Ovary (tissue), 9 donors: Measurements from ENCODE around the gene MTMR2. TPM values are rescaled to one million over a fixed set of nuclear protein-coding genes. Genes with fewer than 3 reads are reported as not detected.

Source experiments
- DNase-seq, 5 donors: peaks; one replicate each; pipeline ENCODE4 v3.0.0-alpha.2; 2019 to 2020
- H3K27ac ChIP-seq, 2 donors: fragments of 200-600 bp; one replicate each; pipeline versions ENCODE4 v1.5.1 to v1.8.0; 2019 to 2022
- H3K27me3 ChIP-seq: fragments of 200-600 bp; one replicate; pipeline ENCODE4 v1.8.0; 2022
- H3K36me3 ChIP-seq: fragments of 200-600 bp; sonication (generic); one replicate; pipeline ENCODE4 v1.5.1; 2019
- H3K4me1 ChIP-seq: one replicate; pipeline ENCODE4 v1.8.1; 2013; ENCODE audit warnings: mild to moderate bottlenecking, moderate library complexity; ENCODE audit not compliant: insufficient read depth
- H3K4me3 ChIP-seq: fragments of 200-600 bp; sonication (generic); one replicate; pipeline ENCODE4 v1.5.1; 2017
- H3K9me3 ChIP-seq, 2 donors: fragments of 200-600 bp in 1 of 2; sonication (generic) in 1 of 2; one replicate each; pipeline versions ENCODE4 v1.5.1 to v1.8.1; 2013 to 2019; ENCODE audit warnings: mild to moderate bottlenecking in 1 of 2, moderate library complexity in 1 of 2
- CTCF ChIP-seq, 3 donors: fragments of 450-650 bp in 2 of 3; fragments of 200-600 bp in 1 of 3; IDR thresholded peaks; one replicate each; pipeline versions ENCODE4 v1.5.1 to v1.8.0; 2016 to 2022; ENCODE audit warnings: antibody characterized with exemption in 3 of 3, mild to moderate bottlenecking in 1 of 3
- EP300 ChIP-seq: sonication (generic); formaldehyde crosslinking; IDR thresholded peaks from one replicate; pipeline ENCODE4 v1.6.1; 2017; ENCODE audit warnings: antibody characterized with exemption
- POLR2A ChIP-seq: fragments of 450-650 bp; IDR thresholded peaks from one replicate; pipeline ENCODE4 v1.6.1; 2017; ENCODE audit warnings: antibody characterized with exemption, mild to moderate bottlenecking, moderate library complexity
- WGBS, 3 donors: extraction: QIAGEN DNeasy Blood & Tissue Kit in 1 of 3; methylation state at CpG; one replicate each; pipeline versions ENCODE4 v1.1.5 to v1.1.7; 2013 to 2017; 5-methylcytosine and 5-hydroxymethylcytosine counted together
- intact Hi-C, 4 donors: fragments of 100-400 bp; cut with DNase I; formaldehyde crosslinking; loops; one replicate each; pipeline versions ENCODE4 v1.11.0 to v1.15.1; 2022 to 2023
- polyA plus RNA-seq, 2 donors: library from polyadenylated mRNA; stranded (reverse); fragments of 200-250 nt in 1 of 2; fragments of 350-450 nt in 1 of 2; fragmentation: Illumina TruSeq in 1 of 2; extraction: RNeasy Lipid Tissue Mini Kit (QIAGEN cat#74804) in 1 of 2; gene quantifications; one replicate each; pipeline ENCODE4 v1.2.3, GENCODE V29; 2013 to 2014
- total RNA-seq, 7 donors: library from RNA; depleted of rRNA in 2 of 7; stranded (reverse); fragments of >200 nt in 2 of 7; fragmentation: NEBNext Ultra II Directional in 3 of 7; extraction: Animal tissue kit (Norgen Biotek cat#: 25700) in 3 of 7; gene quantifications; one replicate each; pipeline versions ENCODE4 v1.1.0 to v1.2.4, GENCODE V29; 2016 to 2023
- donor health status: DM: no; HTN: no; CAD: no; lungs with moderate emphysema.
- donor health status: DM: no; HTN: no; CAD: no.
- donor health status: Bipolar disorder and iron deficiency.
- donor health status: DM: yes; HTN: yes; CAD: no.
- donor health status: DM: no; HTN: no; CAD: no.
- donor health status: DM: yes; HTN: yes; CAD: no.

MTMR2 gene
- total and polyA plus RNA-seq, 9 donors = 14.1 to 42.5 (median 24.3) TPM

DNA sequence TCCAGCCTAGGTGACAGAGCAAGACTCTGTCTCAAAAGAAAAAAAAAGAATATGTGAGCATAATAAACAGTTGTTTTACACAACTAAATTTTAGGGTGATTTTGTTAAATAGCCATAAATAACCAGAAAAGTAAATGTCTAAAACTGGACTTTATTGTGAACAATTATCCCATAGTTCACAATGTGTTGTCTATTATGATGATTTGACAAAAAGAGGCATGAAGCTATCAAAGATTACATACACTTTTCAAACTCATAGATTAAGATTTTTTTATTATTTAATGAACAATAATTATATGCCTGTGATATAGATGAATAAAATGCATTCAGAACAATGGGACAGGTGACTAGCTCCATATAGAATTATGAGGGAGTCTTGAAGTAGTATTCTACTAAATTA, 27.0 kb upstream of the MTMR2 start:
- Histone ChIP-seq H3K27me3 (no peaks in the 10 kb centered on the region), H3K9me3 (no peaks in the 10 kb centered on the region), H3K4me3 (no peak overlapping the region), H3K27ac (no peak overlapping the region), H3K4me1 (no peaks in the 10 kb centered on the region), H3K36me3 (no peaks in the 10 kb centered on the region)
- intact Hi-C loops = no loop called here
- DNase-seq = no peak
- TF ChIP-seq POLR2A = no peak
- TF ChIP-seq CTCF (IDR thresholded peaks at IDR 0.05) = no peak
- TF ChIP-seq EP300 = no peak

GRCh38 chr11:95948637-95949036, 24.7 kb upstream of the MTMR2 start:
- no peak for DNase-seq
- Histone ChIP-seq H3K36me3 (no peaks in the 10 kb centered on the region), H3K27me3 (no peaks in the 10 kb centered on the region), H3K9me3 (no peaks in the 10 kb centered on the region), H3K4me1 (no peaks in the 10 kb centered on the region), H3K27ac (no peak overlapping the region), H3K4me3 (no peak overlapping the region)
- intact Hi-C loops = no loop called here
- TF ChIP-seq EP300 (no peak), POLR2A (no peak), CTCF (IDR thresholded peaks at IDR 0.05) (no peak)
- WGBS, 3 donors = 91 to 93% (median 93%) methylated on average over 3 of the region's 3 CpGs

DNA sequence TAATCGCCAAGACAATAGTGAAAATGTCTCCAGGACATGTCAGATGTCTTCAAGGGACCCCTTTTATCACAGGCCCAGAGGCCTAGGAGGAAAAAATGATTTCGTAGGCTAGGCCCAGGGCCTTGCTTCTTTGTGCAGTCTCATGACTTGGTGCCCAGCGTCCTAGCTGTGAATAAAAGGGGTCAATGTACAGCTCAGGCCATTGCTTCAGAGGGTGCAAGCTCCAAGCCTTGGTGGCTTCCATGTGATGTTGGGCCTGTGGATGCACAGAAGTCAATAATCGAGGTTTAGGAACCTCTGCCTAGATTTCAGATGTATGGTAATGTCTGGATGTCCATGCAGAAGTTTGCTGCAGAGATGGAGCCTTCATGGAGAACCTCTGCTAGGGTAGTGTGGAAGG, 20.7 kb upstream of the MTMR2 start:
- Histone ChIP-seq H3K9me3 (no peaks in the 10 kb centered on the region), H3K4me3 (no peak overlapping the region), H3K4me1 (no peaks in the 10 kb centered on the region), H3K36me3 (no peaks in the 10 kb centered on the region), H3K27ac (no peak overlapping the region), H3K27me3 (no peaks in the 10 kb centered on the region)
- intact Hi-C loops = no loop called here
- TF ChIP-seq EP300 (no peak), POLR2A (no peak), CTCF (IDR thresholded peaks at IDR 0.05) (no peak)
- no peak for DNase-seq
- WGBS, 3 donors = 88 to 95% (median 89%) methylated on average over 4 of the region's 4 CpGs

GRCh38 chr11:95943546-95943945, 19.6 kb upstream of the MTMR2 start:
- no peaks in the 10 kb centered on the region for H3K36me3 ChIP-seq
- WGBS, 3 donors = 74 to 87% (median 81%) methylated on average over 1 of the region's 1 CpG
- H3K9me3 ChIP-seq = no peaks in the 10 kb centered on the region
- intact Hi-C loops = no loop called here
- H3K4me1 ChIP-seq = no peaks in the 10 kb centered on the region
- no peak for DNase-seq
- no peak overlapping the region for H3K4me3 ChIP-seq
- H3K27me3 ChIP-seq = no peaks in the 10 kb centered on the region
- no peak for TF ChIP-seq CTCF (IDR thresholded peaks at IDR 0.05)
- no peak for TF ChIP-seq POLR2A
- TF ChIP-seq EP300 = no peak
- no peak overlapping the region for H3K27ac ChIP-seq

GRCh38 chr11:95939091-95939490, 15.2 kb upstream of the MTMR2 start:
- WGBS, 3 donors = 72 to 93% (median 75%) methylated on average over 6 of the region's 6 CpGs
- no peak for TF ChIP-seq POLR2A
- no peak for TF ChIP-seq EP300
- TF ChIP-seq CTCF (IDR thresholded peaks at IDR 0.05) = no peak
- H3K27ac ChIP-seq = no peak overlapping the region
- H3K4me3 ChIP-seq = no peak overlapping the region
- H3K4me1 ChIP-seq = no peaks in the 10 kb centered on the region
- no peak for DNase-seq
- no peaks in the 10 kb centered on the region for H3K9me3 ChIP-seq
- H3K36me3 ChIP-seq = no peaks in the 10 kb centered on the region
- intact Hi-C loops = no loop called here
- no peaks in the 10 kb centered on the region for H3K27me3 ChIP-seq
